Lower leg skin (tissue), 4 donors: ENCODE data around the gene MPST. TPM values are rescaled to one million over a fixed set of nuclear protein-coding genes. Genes with fewer than 3 reads are reported as not detected.

Experiments used
- DNase-seq, 2 donors: peaks; one replicate each; pipeline ENCODE4 v3.0.0-alpha.2; 2019; ENCODE audit warnings: low spot score in 2 of 2
- H3K4me3 ChIP-seq: fragments of 200-600 bp; sonication (generic); 2 replicates; pipeline ENCODE4 v1.5.1; 2017; ENCODE audit warnings: mild to moderate bottlenecking, low read depth; ENCODE audit not compliant: poor library complexity, severe bottlenecking
- CTCF ChIP-seq, 3 donors: fragments of 450-650 bp; IDR thresholded peaks; one replicate each; pipeline ENCODE4 v1.5.1; 2016; ENCODE audit warnings: antibody characterized with exemption in 3 of 3, mild to moderate bottlenecking in 3 of 3, moderate library complexity in 2 of 3
- POLR2A ChIP-seq, 2 donors: fragments of 450-650 bp; IDR thresholded peaks; one replicate each; pipeline ENCODE4 v1.6.1; 2016 to 2017; ENCODE audit warnings: antibody characterized with exemption in 2 of 2, mild to moderate bottlenecking in 1 of 2, moderate library complexity in 1 of 2
- WGBS, 2 donors: methylation state at CpG; one replicate each; pipeline ENCODE4 v1.1.5; 2018; 5-methylcytosine and 5-hydroxymethylcytosine counted together
- intact Hi-C: fragments of 100-400 bp; cut with DNase I; formaldehyde crosslinking; loops from one replicate; pipeline ENCODE4 v1.15.0; 2023; ENCODE audit warnings: low total_unique reads
- total RNA-seq, 4 donors: library from RNA; depleted of rRNA; stranded (reverse); fragments of >200 nt; gene quantifications; one replicate each; pipeline ENCODE4 v1.1.0, GENCODE V29; 2016

The MPST gene
- total RNA-seq, 4 donors from 2014 or later = 225 to 336 (median 276) TPM

GRCh38 chr22:36979016-36979910 lies 40.3 kb upstream of the MPST start:
- peak in 1 of 2 donors; percentile 63 for DNase-seq
- TF ChIP-seq CTCF (IDR thresholded peaks at IDR 0.05) (no peak), POLR2A (IDR thresholded peaks at IDR 0.05) (no peak)
- intact Hi-C loops = no loop called here
- no peak overlapping the region for H3K4me3 ChIP-seq
- WGBS, 2 donors = 87 to 92% methylated on average over 13 of the region's 13 CpGs

GRCh38 chr22:36981247-36981775 lies 38.2 kb upstream of the MPST start:
- 66 to 70% methylated on average over 16 of the region's 16 CpGs for WGBS, 2 donors
- peak in 1 of 2 donors; percentile 81 for DNase-seq
- TF ChIP-seq POLR2A (IDR thresholded peaks at IDR 0.05) (no peak), CTCF (IDR thresholded peaks at IDR 0.05) (no peak)
- no peak overlapping the region for H3K4me3 ChIP-seq
- intact Hi-C loops = loop anchor here (5.0 to 10.0 kb wide), 2 partner anchors 124 to 197 kb away; no protein-coding TSS in a partner anchor

- no peak for TF ChIP-seq CTCF (IDR thresholded peaks at IDR 0.05)
- TF ChIP-seq POLR2A (IDR thresholded peaks at IDR 0.05) = no peak
- intact Hi-C loops = loop anchor here (5.0 to 10.0 kb wide), 2 partner anchors 125 to 197 kb away; no protein-coding TSS in a partner anchor
- 66 to 83% methylated on average over 5 of the region's 5 CpGs for WGBS, 2 donors
- H3K4me3 ChIP-seq = no peak overlapping the region
- peak in 1 of 2 donors; percentile 60 for DNase-seq
These were observed 37.4 kb upstream of the MPST start for GRCh38 chr22:36982136-36982535.

- WGBS, 2 donors = 58 to 59% methylated on average over 10 of the region's 10 CpGs
- TF ChIP-seq CTCF (IDR thresholded peaks at IDR 0.05) = no peak
- no peak for TF ChIP-seq POLR2A (IDR thresholded peaks at IDR 0.05)
- intact Hi-C loops = loop anchor here (10.0 kb wide), 1 partner anchor 201 kb away; no protein-coding TSS in a partner anchor
- DNase-seq = no peak
- no peak overlapping the region for H3K4me3 ChIP-seq
These were observed 34.2 kb upstream of the MPST start for GRCh38 chr22:36985211-36985889.

GRCh38 chr22:36986242-36986821 lies 33.2 kb upstream of the MPST start:
- DNase-seq = peak in 1 of 2 donors; percentile 63
- intact Hi-C loops = loop anchor here (10.0 kb wide), 1 partner anchor 202 kb away; no protein-coding TSS in a partner anchor

More at GRCh38 chr22:36986242-36986821, 33.2 kb upstream of the MPST start:
- WGBS, 2 donors = 58 to 59% methylated on average over 8 of the region's 8 CpGs
- H3K4me3 ChIP-seq = no peak overlapping the region
- TF ChIP-seq CTCF (IDR thresholded peaks at IDR 0.05) (no peak), POLR2A (IDR thresholded peaks at IDR 0.05) (no peak)
